ENCODE measurements around the gene ZNF423. TPM values are rescaled to one million over a fixed set of nuclear protein-coding genes. Genes with fewer than 3 reads are reported as not detected.

The ZNF423 gene
- total RNA-seq, 1 experiment from 2014 or later, result 11.1 TPM

DNA sequence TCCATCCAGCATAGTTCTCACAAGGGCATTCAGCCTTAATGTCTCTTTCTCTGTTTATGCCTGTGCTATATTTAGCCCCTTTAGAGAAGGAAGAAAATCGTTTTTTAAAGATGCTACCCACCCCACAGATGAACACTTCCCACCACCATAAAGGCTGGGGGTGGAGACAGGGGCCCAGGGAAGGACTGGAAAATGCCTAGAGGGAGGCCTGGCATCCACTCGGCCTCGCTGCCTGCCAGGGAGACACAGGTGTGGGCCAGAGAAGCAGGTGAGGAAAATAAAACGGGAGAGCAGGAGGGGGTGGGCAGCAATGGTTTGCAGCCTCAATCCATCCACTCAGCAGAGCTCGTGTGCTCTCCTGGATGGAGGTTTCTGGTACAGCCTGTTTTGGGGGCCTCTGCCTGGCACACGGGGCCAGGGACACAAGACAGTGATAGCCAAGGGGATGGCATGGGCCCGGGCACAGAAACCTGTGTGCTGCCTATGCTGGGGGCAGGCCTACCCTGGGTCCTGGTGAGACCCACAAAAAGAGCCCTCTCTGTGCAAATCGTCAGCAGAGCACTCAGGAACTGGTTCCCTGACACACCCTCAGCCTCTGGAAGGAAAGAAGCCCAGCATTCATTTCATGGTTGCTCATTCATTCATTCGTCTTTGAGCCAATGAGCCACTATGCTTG is 360.9 kb downstream of the ZNF423 start:
- ChIA-PET POLR2A (ENCODE audit: low non-redundant PET) (interaction anchor here (0.6 kb wide), 1 partner anchor 108 kb away, joined by 5 read pairs; no protein-coding TSS in a partner anchor), CTCF (no interaction called here)
- no peaks in the 10 kb centered on the region for H3K9me3 ChIP-seq (ENCODE audit: low read depth, low read length, poor library complexity, severe bottlenecking)
- no peaks in the 10 kb centered on the region for H3K36me3 ChIP-seq (ENCODE audit: insufficient read depth, low read length, poor library complexity, severe bottlenecking)
- H3K4me3 ChIP-seq (ENCODE audit: low read depth, low read length, poor library complexity, severe bottlenecking), result no peak overlapping the region
- TF ChIP-seq, protein P1, sequence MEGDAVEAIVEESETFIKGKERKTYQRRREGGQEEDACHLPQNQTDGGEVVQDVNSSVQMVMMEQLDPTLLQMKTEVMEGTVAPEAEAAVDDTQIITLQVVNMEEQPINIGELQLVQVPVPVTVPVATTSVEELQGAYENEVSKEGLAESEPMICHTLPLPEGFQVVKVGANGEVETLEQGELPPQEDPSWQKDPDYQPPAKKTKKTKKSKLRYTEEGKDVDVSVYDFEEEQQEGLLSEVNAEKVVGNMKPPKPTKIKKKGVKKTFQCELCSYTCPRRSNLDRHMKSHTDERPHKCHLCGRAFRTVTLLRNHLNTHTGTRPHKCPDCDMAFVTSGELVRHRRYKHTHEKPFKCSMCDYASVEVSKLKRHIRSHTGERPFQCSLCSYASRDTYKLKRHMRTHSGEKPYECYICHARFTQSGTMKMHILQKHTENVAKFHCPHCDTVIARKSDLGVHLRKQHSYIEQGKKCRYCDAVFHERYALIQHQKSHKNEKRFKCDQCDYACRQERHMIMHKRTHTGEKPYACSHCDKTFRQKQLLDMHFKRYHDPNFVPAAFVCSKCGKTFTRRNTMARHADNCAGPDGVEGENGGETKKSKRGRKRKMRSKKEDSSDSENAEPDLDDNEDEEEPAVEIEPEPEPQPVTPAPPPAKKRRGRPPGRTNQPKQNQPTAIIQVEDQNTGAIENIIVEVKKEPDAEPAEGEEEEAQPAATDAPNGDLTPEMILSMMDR (conservative IDR thresholded peaks at IDR 0.05; ENCODE audit: low read depth, low read length), result no peak
- no peak for TF ChIP-seq EZH2 (IDR thresholded peaks at IDR 0.05; ENCODE audit: borderline replicate concordance, low read depth, low read length, poor library complexity, severe bottlenecking)
- no peaks in the 10 kb centered on the region for H3K27me3 ChIP-seq (replicated peaks; ENCODE audit: insufficient read depth, low read depth, low read length, poor library complexity)
- no peak overlapping the region for H3K27ac ChIP-seq (ENCODE audit: low read depth, low read length, poor library complexity, severe bottlenecking)
- intact Hi-C loops (cut with micrococcal nuclease; ENCODE audit: unreplicated experiment), result loop anchor here (5.0 kb wide), 2 partner anchors 97 to 362 kb away; partner anchors contain the start of gene ZNF423
- DNase-seq (ENCODE audit: low spot score), result no peak
- BruUV-seq (replicated peaks), result no TSS peak
- H3K4me1 ChIP-seq (ENCODE audit: insufficient read depth, low read length, poor library complexity, severe bottlenecking), result peaks cover 12% of the 10 kb centered on the region

DNA sequence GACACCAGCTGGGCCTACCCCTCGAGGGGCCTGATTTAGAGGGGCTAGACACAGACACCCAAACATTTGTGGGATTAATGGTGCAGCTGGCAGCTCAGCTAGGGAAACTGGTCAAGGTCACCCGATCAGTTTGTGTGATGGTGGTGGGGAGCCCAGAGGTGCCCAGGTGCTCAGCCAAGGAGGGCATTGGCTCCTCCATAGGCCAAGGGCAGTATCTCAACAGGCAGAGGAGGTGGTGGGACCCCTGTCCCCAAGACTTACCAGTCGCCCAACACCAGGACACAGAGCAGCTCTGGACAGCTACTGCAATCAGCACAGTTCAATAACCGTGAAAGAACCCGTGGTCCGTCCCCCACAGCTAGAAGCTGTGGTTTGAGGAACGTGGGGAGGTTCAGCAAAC is 361.4 kb downstream of the ZNF423 start:
- ChIA-PET POLR2A (ENCODE audit: low non-redundant PET) (no interaction called here), CTCF (no interaction called here)
- BruUV-seq (replicated peaks), result no TSS peak
- H3K4me1 ChIP-seq (ENCODE audit: insufficient read depth, low read length, poor library complexity, severe bottlenecking), result peaks cover 12% of the 10 kb centered on the region
- no peak for DNase-seq (ENCODE audit: low spot score)
- intact Hi-C loops (cut with micrococcal nuclease; ENCODE audit: unreplicated experiment), result loop anchor here (5.0 kb wide), 2 partner anchors 98 to 363 kb away; partner anchors contain the start of gene ZNF423
- H3K27ac ChIP-seq (ENCODE audit: low read depth, low read length, poor library complexity, severe bottlenecking), result no peak overlapping the region
- TF ChIP-seq, protein P1 (conservative IDR thresholded peaks at IDR 0.05; ENCODE audit: low read depth, low read length), result no peak
- TF ChIP-seq EZH2 (IDR thresholded peaks at IDR 0.05; ENCODE audit: borderline replicate concordance, low read depth, low read length, poor library complexity, severe bottlenecking), result no peak
- no peaks in the 10 kb centered on the region for H3K27me3 ChIP-seq (replicated peaks; ENCODE audit: insufficient read depth, low read depth, low read length, poor library complexity)
- H3K9me3 ChIP-seq (ENCODE audit: low read depth, low read length, poor library complexity, severe bottlenecking), result no peaks in the 10 kb centered on the region
- no peak overlapping the region for H3K4me3 ChIP-seq (ENCODE audit: low read depth, low read length, poor library complexity, severe bottlenecking)
- H3K36me3 ChIP-seq (ENCODE audit: insufficient read depth, low read length, poor library complexity, severe bottlenecking), result no peaks in the 10 kb centered on the region

DNA sequence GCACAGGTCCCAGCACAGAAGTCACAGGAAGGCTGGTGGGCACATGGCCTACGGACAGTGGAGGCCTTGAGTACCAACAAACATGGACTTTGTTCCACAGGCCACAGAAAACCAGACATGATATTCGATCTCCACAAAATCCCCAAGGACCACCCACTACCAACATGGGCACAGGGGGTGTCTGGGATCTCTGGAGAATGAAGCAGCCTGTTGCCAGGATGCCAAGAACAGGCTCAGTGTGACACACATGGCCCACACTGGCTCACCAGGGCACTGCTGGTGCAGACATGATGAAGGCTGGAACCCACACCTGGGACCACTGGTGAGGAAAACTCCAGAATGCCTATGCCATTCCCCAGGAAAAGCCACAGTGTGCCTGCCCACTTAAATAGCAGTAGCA is 362.1 kb downstream of the ZNF423 start:
- intact Hi-C loops (cut with micrococcal nuclease; ENCODE audit: unreplicated experiment), result loop anchor here (2.0 to 5.0 kb wide), 3 partner anchors 98 to 427 kb away; partner anchors contain the start of gene ZNF423
- H3K9me3 ChIP-seq (ENCODE audit: low read depth, low read length, poor library complexity, severe bottlenecking), result no peaks in the 10 kb centered on the region
- DNase-seq (ENCODE audit: low spot score), result no peak
- H3K4me3 ChIP-seq (ENCODE audit: low read depth, low read length, poor library complexity, severe bottlenecking), result no peak overlapping the region
- POLR2A ChIA-PET (ENCODE audit: low non-redundant PET), result no interaction called here
- no TSS peak for BruUV-seq (replicated peaks)
- no peak for TF ChIP-seq EZH2 (IDR thresholded peaks at IDR 0.05; ENCODE audit: borderline replicate concordance, low read depth, low read length, poor library complexity, severe bottlenecking)
- TF ChIP-seq, protein P1 (conservative IDR thresholded peaks at IDR 0.05; ENCODE audit: low read depth, low read length), result no peak
- H3K27ac ChIP-seq (ENCODE audit: low read depth, low read length, poor library complexity, severe bottlenecking), result no peak overlapping the region
- CTCF ChIA-PET, result no interaction called here
- H3K36me3 ChIP-seq (ENCODE audit: insufficient read depth, low read length, poor library complexity, severe bottlenecking), result no peaks in the 10 kb centered on the region
- H3K4me1 ChIP-seq (ENCODE audit: insufficient read depth, low read length, poor library complexity, severe bottlenecking), result peaks cover 12% of the 10 kb centered on the region
- no peaks in the 10 kb centered on the region for H3K27me3 ChIP-seq (replicated peaks; ENCODE audit: insufficient read depth, low read depth, low read length, poor library complexity)
